Endodermal cell (in vitro differentiated cells): ENCODE results near the gene ZNF516. TPM values are rescaled to one million over a fixed set of nuclear protein-coding genes. Genes with fewer than 3 reads are reported as not detected.

ENCODE experiments used
- DNase-seq: peaks from one replicate; pipeline ENCODE4 v3.0.0-alpha.2; 2017
- H3K27ac ChIP-seq: 2 replicates; pipeline ENCODE4 v1.5.1; 2013; ENCODE audit warnings: mild to moderate bottlenecking, low read depth, low read length, moderate library complexity
- H3K27me3 ChIP-seq: 2 replicates; pipeline ENCODE4 v1.6.1; 2013; ENCODE audit warnings: mild to moderate bottlenecking, low read length, moderate library complexity; ENCODE audit not compliant: insufficient read depth, control insufficient read depth, poor library complexity, severe bottlenecking
- H3K36me3 ChIP-seq: 2 replicates; pipeline ENCODE4 v1.7.0; 2013; ENCODE audit warnings: mild to moderate bottlenecking, low read length, moderate library complexity; ENCODE audit not compliant: control insufficient read depth, insufficient read depth
- H3K4me1 ChIP-seq: one replicate; pipeline ENCODE4 v1.7.0; 2013; ENCODE audit warnings: low read length; ENCODE audit not compliant: control insufficient read depth, insufficient read depth
- H3K4me3 ChIP-seq: 2 replicates; pipeline ENCODE4 v1.5.1; 2013; ENCODE audit warnings: mild to moderate bottlenecking, low read length, moderate library complexity
- H3K9ac ChIP-seq: 2 replicates; pipeline ENCODE4 v1.6.1; 2013; ENCODE audit warnings: mild to moderate bottlenecking, low read length, moderate library complexity; ENCODE audit not compliant: poor library complexity, severe bottlenecking; ENCODE audit errors: extremely low read depth
- H3K9me3 ChIP-seq: 2 replicates; pipeline ENCODE4 v1.6.1; 2013; ENCODE audit warnings: mild to moderate bottlenecking, low read length, moderate library complexity; ENCODE audit not compliant: control insufficient read depth
- H3K27ac Mint-ChIP-seq: 2 replicates; pipeline ENCODE4 v1.8.0; 2020; ENCODE audit warnings: mixed read lengths
- H3K27me3 Mint-ChIP-seq: 2 replicates; pipeline ENCODE4 v1.8.0; 2021; ENCODE audit warnings: mild to moderate bottlenecking, mixed read lengths; ENCODE audit not compliant: insufficient read depth
- H3K36me3 Mint-ChIP-seq: 2 replicates; pipeline ENCODE4 v1.8.0; 2020; ENCODE audit warnings: low read depth, mixed read lengths
- H3K4me1 Mint-ChIP-seq: 2 replicates; pipeline ENCODE4 v1.8.0; 2020; ENCODE audit warnings: mixed read lengths
- H3K4me3 Mint-ChIP-seq: 2 replicates; pipeline ENCODE4 v1.8.0; 2020; ENCODE audit warnings: mild to moderate bottlenecking, moderate library complexity, mixed read lengths
- H3K9me3 Mint-ChIP-seq: 2 replicates; pipeline ENCODE4 v1.8.0; 2020; ENCODE audit warnings: mild to moderate bottlenecking, mixed read lengths
- WGBS, 2 experiments: methylation state at CpG; one replicate each; pipeline versions ENCODE4 v1.1.5 to v1.1.7; 2013; ENCODE audit warnings: missing lambda C conversion rate in 2 of 2, mixed read lengths in 1 of 2; ENCODE audit not compliant: insufficient coverage in 1 of 2, insufficient read length in 1 of 2; 5-methylcytosine and 5-hydroxymethylcytosine counted together
- total RNA-seq, 2 donors: library from RNA; stranded (reverse); fragmentation: NEBNext Ultra II Directional in 1 of 2; extraction: Animal tissue kit (Norgen Biotek cat#: 25700) in 1 of 2; gene quantifications; 2 replicates in 1 of 2; 3 replicates in 1 of 2; pipeline ENCODE4 v1.2.1, GENCODE V29; 2021
- TF ChIP-seq, protein P1 (sequence below): fragments of 200-600 bp; sonication (generic); conservative IDR thresholded peaks from 2 replicates; pipeline ENCODE4 v1.5.0; 2021; ENCODE audit warnings: antibody characterized with exemption, mild to moderate bottlenecking

Gene ZNF516
- total RNA-seq, 2 donors from 2014 or later, result 60.2 to 77.9 TPM

DNA sequence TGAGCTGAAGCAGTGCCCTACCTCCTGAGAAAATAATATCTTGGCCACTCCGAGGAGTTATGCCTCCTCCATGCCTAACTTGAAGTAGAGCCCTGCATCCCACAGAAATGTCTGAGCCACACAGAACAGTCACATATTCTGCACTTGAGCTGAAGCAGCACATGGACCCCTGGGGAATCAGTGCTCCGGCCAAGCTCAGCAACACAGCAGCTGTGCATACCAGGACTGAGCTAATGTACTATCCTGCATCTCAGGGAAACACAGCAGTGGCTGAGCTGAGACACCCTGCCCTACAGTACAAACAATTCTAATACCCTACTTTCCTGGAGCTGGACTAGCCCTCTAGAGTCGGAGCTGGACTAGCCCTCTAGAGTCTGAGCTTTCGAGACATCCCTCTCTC is 166.9 kb downstream of the ZNF516 start:
- WGBS, 2 experiments, result 81 to 84% methylated on average over 3 to 4 of the region's 4 CpGs
- Mint-ChIP-seq H3K27ac (no peak overlapping the region), H3K9me3 (peaks cover 30% of the 10 kb centered on the region), H3K36me3 (peaks cover 4% of the 10 kb centered on the region), H3K27me3 (no peaks in the 10 kb centered on the region), H3K4me3 (no peak overlapping the region), H3K4me1 (peaks cover 15% of the 10 kb centered on the region)
- Histone ChIP-seq H3K36me3 (no peaks in the 10 kb centered on the region), H3K4me1 (no peaks in the 10 kb centered on the region), H3K27ac (no peak overlapping the region), H3K27me3 (no peaks in the 10 kb centered on the region), H3K4me3 (no peak overlapping the region), H3K9me3 (peaks cover 22% of the 10 kb centered on the region), H3K9ac (no peak overlapping the region)
- DNase-seq, result no peak
- TF ChIP-seq, protein P1, sequence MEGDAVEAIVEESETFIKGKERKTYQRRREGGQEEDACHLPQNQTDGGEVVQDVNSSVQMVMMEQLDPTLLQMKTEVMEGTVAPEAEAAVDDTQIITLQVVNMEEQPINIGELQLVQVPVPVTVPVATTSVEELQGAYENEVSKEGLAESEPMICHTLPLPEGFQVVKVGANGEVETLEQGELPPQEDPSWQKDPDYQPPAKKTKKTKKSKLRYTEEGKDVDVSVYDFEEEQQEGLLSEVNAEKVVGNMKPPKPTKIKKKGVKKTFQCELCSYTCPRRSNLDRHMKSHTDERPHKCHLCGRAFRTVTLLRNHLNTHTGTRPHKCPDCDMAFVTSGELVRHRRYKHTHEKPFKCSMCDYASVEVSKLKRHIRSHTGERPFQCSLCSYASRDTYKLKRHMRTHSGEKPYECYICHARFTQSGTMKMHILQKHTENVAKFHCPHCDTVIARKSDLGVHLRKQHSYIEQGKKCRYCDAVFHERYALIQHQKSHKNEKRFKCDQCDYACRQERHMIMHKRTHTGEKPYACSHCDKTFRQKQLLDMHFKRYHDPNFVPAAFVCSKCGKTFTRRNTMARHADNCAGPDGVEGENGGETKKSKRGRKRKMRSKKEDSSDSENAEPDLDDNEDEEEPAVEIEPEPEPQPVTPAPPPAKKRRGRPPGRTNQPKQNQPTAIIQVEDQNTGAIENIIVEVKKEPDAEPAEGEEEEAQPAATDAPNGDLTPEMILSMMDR, result no peak

DNA sequence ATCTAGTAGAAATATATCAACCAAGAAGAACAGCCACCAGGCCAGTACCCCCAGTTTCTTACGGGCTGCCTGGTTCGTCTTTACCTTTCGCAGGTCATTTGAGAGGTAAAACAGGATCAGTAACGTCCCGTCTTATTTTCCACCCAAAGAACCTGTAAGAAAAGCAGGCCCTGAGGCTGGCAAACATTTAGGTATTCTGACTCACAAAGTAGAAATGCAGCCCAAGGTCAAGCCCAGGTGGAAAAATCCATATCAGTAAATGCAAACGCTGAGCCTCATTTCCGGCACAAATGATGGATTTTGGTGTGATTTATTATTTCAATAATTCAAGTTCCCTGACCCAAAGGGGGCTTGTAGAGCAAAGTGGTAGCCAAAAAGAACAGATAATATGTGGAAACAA is 171.2 kb downstream of the ZNF516 start:
- Mint-ChIP-seq H3K36me3 (no peaks in the 10 kb centered on the region), H3K4me1 (peaks cover 48% of the 10 kb centered on the region), H3K27ac (no peak overlapping the region), H3K4me3 (no peak overlapping the region), H3K27me3 (no peaks in the 10 kb centered on the region), H3K9me3 (no peaks in the 10 kb centered on the region)
- H3K36me3 ChIP-seq, result no peaks in the 10 kb centered on the region
- no peaks in the 10 kb centered on the region for H3K9me3 ChIP-seq
- TF ChIP-seq, protein P1, result no peak
- H3K9ac ChIP-seq, result no peak overlapping the region
- H3K4me3 ChIP-seq, result no peak overlapping the region
- no peak for DNase-seq
- no peaks in the 10 kb centered on the region for H3K27me3 ChIP-seq
- peaks cover 8% of the 10 kb centered on the region for H3K4me1 ChIP-seq
- WGBS, 2 experiments, result 92 to 93% methylated on average over 7 of the region's 7 CpGs
- H3K27ac ChIP-seq, result no peak overlapping the region

DNA sequence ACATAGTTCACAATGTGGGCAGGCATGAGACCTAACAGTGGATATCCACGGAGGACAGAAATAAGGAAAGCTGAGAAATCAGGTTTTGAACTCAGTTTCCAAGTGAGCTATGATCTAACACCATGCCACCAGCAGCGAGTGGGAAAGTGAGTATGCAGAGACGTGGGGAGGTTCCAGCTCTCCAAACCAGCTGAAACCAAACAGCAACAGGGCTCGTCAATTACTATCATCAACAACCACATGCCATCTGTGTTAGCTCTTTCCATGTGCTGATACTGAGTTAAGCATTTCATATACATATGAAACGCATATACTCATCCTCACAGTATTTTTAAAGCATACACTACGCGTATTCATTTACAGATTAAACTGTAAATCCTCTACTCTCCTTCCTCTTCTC is 172.4 kb downstream of the ZNF516 start:
- H3K36me3 Mint-ChIP-seq, result peaks cover 2% of the 10 kb centered on the region
- WGBS, 2 experiments, result 93 to 98% methylated on average over 5 to 7 of the region's 7 CpGs
- TF ChIP-seq, protein P1, result no peak
- H3K4me3 Mint-ChIP-seq, result no peak overlapping the region
- Histone ChIP-seq H3K4me3 (no peak overlapping the region), H3K27me3 (no peaks in the 10 kb centered on the region), H3K9ac (no peak overlapping the region), H3K9me3 (no peaks in the 10 kb centered on the region), H3K36me3 (no peaks in the 10 kb centered on the region), H3K27ac (no peak overlapping the region), H3K4me1 (peaks cover 8% of the 10 kb centered on the region)
- H3K27ac Mint-ChIP-seq, result peak overlapping the region; percentile 80
- no peak for DNase-seq
- no peaks in the 10 kb centered on the region for H3K27me3 Mint-ChIP-seq
- H3K4me1 Mint-ChIP-seq, result peaks cover 55% of the 10 kb centered on the region
- no peaks in the 10 kb centered on the region for H3K9me3 Mint-ChIP-seq
